SK-N-SH treated with all-trans-retinoic acid at 6 μM for 48 hours (cell line): ENCODE data around the gene LTK.

ENCODE experiments used
- BACH2 ChIP-seq: fragments of 250-450 bp; sonication (Bioruptor Pico); IDR thresholded peaks from 2 replicates; pipeline ENCODE4 v1.9.0; 2021; ENCODE audit warnings: mild to moderate bottlenecking, borderline replicate concordance
- ESRRG ChIP-seq: fragments of 250-450 bp; sonication (Bioruptor Pico); IDR thresholded peaks from 2 replicates; pipeline ENCODE4 v1.6.1; 2021; ENCODE audit warnings: mild to moderate bottlenecking
- ISL1 ChIP-seq: fragments of 250-450 bp; sonication (Bioruptor Pico); IDR thresholded peaks from 2 replicates; pipeline ENCODE4 v2.1.2; 2022; ENCODE audit warnings: mild to moderate bottlenecking, moderate library complexity
- OSR1 ChIP-seq: fragments of 250-450 bp; sonication (Bioruptor Pico); IDR thresholded peaks from 2 replicates; pipeline ENCODE4 v1.8.0; 2022; ENCODE audit warnings: moderate library complexity, mild to moderate bottlenecking, inconsistent platforms
- RARB ChIP-seq: fragments of 250-450 bp; sonication (Bioruptor Pico); IDR thresholded peaks from 2 replicates; pipeline ENCODE4 v1.8.0; 2021; ENCODE audit warnings: mild to moderate bottlenecking, moderate library complexity
- TCF4 ChIP-seq: fragments of 250-450 bp; sonication (Bioruptor Pico); IDR thresholded peaks from 2 replicates; pipeline ENCODE4 v1.8.0; 2021; ENCODE audit warnings: mild to moderate bottlenecking, moderate library complexity, borderline replicate concordance
- ZFP30 ChIP-seq: fragments of 450-650 bp; formaldehyde crosslinking; IDR thresholded peaks from 2 replicates; pipeline ENCODE4 v1.5.0; 2022; ENCODE audit warnings: mild to moderate bottlenecking, moderate library complexity
- TF ChIP-seq, protein P1 (sequence below): fragments of 250-450 bp; sonication (Bioruptor Pico); IDR thresholded peaks from 2 replicates; pipeline ENCODE4 v1.5.1; 2020; ENCODE audit warnings: low read depth, mild to moderate bottlenecking, moderate library complexity
- TF ChIP-seq, protein P2 (sequence below): fragments of 250-450 bp; sonication (Bioruptor Pico); IDR thresholded peaks from 2 replicates; pipeline ENCODE4 v1.8.0; 2020; ENCODE audit warnings: mild to moderate bottlenecking, moderate library complexity, borderline replicate concordance

DNA sequence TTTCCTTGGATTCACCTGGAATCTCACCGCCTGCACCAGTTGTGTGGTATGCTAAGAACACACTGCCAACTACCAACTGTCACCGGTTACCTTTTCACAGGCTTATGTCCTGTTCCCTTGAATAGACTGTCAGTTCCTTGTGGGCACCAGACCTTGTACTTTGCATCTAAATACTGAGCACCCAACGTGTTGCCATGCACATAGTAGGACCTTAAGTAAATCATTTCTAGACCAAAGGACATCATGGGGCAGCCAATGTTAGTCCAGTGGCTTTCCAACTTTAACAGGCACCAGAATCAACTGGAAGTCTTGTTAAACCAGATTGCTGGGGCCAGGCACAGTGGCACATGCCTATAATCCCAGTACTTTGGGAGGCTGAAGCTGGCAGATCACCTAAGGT lies 31.6 kb upstream of the LTK start:
- TF ChIP-seq, protein P1, sequence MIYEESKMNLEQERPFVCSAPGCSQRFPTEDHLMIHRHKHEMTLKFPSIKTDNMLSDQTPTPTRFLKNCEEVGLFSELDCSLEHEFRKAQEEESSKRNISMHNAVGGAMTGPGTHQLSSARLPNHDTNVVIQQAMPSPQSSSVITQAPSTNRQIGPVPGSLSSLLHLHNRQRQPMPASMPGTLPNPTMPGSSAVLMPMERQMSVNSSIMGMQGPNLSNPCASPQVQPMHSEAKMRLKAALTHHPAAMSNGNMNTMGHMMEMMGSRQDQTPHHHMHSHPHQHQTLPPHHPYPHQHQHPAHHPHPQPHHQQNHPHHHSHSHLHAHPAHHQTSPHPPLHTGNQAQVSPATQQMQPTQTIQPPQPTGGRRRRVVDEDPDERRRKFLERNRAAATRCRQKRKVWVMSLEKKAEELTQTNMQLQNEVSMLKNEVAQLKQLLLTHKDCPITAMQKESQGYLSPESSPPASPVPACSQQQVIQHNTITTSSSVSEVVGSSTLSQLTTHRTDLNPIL (CRISPR knock-in tag) = no peak
- TF ChIP-seq ESRRG (CRISPR knock-in tag) (no peak), BACH2 (no peak), OSR1 (CRISPR knock-in tag) (no peak), ISL1 (no peak), ZFP30 (CRISPR knock-in tag) (no peak), TCF4 (no peak), RARB (CRISPR knock-in tag) (no peak)
- TF ChIP-seq, protein P2, sequence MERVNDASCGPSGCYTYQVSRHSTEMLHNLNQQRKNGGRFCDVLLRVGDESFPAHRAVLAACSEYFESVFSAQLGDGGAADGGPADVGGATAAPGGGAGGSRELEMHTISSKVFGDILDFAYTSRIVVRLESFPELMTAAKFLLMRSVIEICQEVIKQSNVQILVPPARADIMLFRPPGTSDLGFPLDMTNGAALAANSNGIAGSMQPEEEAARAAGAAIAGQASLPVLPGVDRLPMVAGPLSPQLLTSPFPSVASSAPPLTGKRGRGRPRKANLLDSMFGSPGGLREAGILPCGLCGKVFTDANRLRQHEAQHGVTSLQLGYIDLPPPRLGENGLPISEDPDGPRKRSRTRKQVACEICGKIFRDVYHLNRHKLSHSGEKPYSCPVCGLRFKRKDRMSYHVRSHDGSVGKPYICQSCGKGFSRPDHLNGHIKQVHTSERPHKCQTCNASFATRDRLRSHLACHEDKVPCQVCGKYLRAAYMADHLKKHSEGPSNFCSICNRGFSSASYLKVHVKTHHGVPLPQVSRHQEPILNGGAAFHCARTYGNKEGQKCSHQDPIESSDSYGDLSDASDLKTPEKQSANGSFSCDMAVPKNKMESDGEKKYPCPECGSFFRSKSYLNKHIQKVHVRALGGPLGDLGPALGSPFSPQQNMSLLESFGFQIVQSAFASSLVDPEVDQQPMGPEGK = no peak
